ENCODE measurements around the gene GDAP1L1. TPM values are rescaled to one million over a fixed set of nuclear protein-coding genes. Genes with fewer than 3 reads are reported as not detected.

GDAP1L1 gene
- total and polyA plus RNA-seq, 2 donors (not counting 3 experiments of a cell fraction or from before 2014, with no cell fraction given): not detected

- no peaks in the 10 kb centered on the region for H4K20me1 ChIP-seq (replicated peaks; ENCODE audit: control insufficient read depth, extremely low read depth, insufficient read depth, low read length)
- H2AFZ ChIP-seq (ENCODE audit: low read depth, low read length): no peak overlapping the region
- ChIA-PET POLR2A (no interaction called here), CTCF (no interaction called here)
- no peaks in the 10 kb centered on the region for H3K36me3 ChIP-seq (ENCODE audit: control insufficient read depth in 2 of 2, extremely low read depth in 1 of 2, insufficient read depth in 2 of 2, low read length in 2 of 2)
- dilution Hi-C loops (cut with MboI; ENCODE audit: extremely low pct_ligation_motif_present, low sequenced_read_pairs) (no loop called here), intact Hi-C loops (cut with micrococcal nuclease) (no loop called here)
- FAIRE-seq (no peak), DNase-seq (ENCODE audit: low read depth, low spot score) (no peak)
- H3K9ac ChIP-seq (replicated peaks; ENCODE audit: extremely low read depth, insufficient read depth, low read length): no peak overlapping the region
- H3K4me2 ChIP-seq (ENCODE audit: insufficient read depth, low read length): no peak overlapping the region
- H3K9me3 ChIP-seq (replicated peaks; ENCODE audit: control insufficient read depth, insufficient read depth, low read length): no peaks in the 10 kb centered on the region
- no TSS peak for BruUV-seq (replicated peaks)
- H3K9me1 ChIP-seq (replicated peaks; ENCODE audit: control insufficient read depth, extremely low read depth, insufficient read depth, low read length): no peaks in the 10 kb centered on the region
- TF ChIP-seq CTCF (IDR thresholded peaks at IDR 0.05; ENCODE audit: extremely low read depth in 1 of 2, insufficient read depth in 1 of 2, low read depth in 1 of 2, low read length in 2 of 2) (no peak), MYC (IDR thresholded peaks at IDR 0.05; ENCODE audit: low read depth, low read length) (no peak), GATA2 (IDR thresholded peaks at IDR 0.05; ENCODE audit: insufficient read depth, insufficient read length, low read depth, low read length) (no peak), FOS (IDR thresholded peaks at IDR 0.05; ENCODE audit: borderline replicate concordance, insufficient read depth, low read length) (no peak), POLR2A (IDR thresholded peaks at IDR 0.05; ENCODE audit: low read depth, low read length) (no peak)
- H3K4me3 ChIP-seq (replicated peaks in 1 of 3; ENCODE audit: insufficient read depth in 1 of 3, low read depth in 1 of 3, low read length in 3 of 3): no peak overlapping the region
- no peak overlapping the region for H3K27ac ChIP-seq (ENCODE audit: insufficient read depth, low read depth, low read length)
- H3K27me3 ChIP-seq (ENCODE audit: control insufficient read depth in 2 of 2, insufficient read depth in 2 of 2, low read length in 2 of 2): no peaks in the 10 kb centered on the region
- no peaks in the 10 kb centered on the region for H3K79me2 ChIP-seq (ENCODE audit: control insufficient read depth, insufficient read depth, low read length)
- H3K4me1 ChIP-seq (ENCODE audit: control insufficient read depth, extremely low read depth, insufficient read depth, low read length): no peaks in the 10 kb centered on the region
Observed at GRCh38 chr20:44279228-44279627, 32.1 kb downstream of the GDAP1L1 start.

- no peak overlapping the region for H3K9ac ChIP-seq (replicated peaks; ENCODE audit: extremely low read depth, insufficient read depth, low read length)
- no peak overlapping the region for H2AFZ ChIP-seq (ENCODE audit: low read depth, low read length)
- H4K20me1 ChIP-seq (replicated peaks; ENCODE audit: control insufficient read depth, extremely low read depth, insufficient read depth, low read length): no peaks in the 10 kb centered on the region
- no TSS peak for BruUV-seq (replicated peaks)
- POLR2A ChIA-PET: no interaction called here
- H3K27me3 ChIP-seq (ENCODE audit: control insufficient read depth in 2 of 2, insufficient read depth in 2 of 2, low read length in 2 of 2): no peaks in the 10 kb centered on the region
- H3K36me3 ChIP-seq (ENCODE audit: control insufficient read depth in 2 of 2, extremely low read depth in 1 of 2, insufficient read depth in 2 of 2, low read length in 2 of 2): no peaks in the 10 kb centered on the region
- no peak overlapping the region for H3K4me2 ChIP-seq (ENCODE audit: insufficient read depth, low read length)
- FAIRE-seq: no peak
- H3K9me3 ChIP-seq (replicated peaks; ENCODE audit: control insufficient read depth, insufficient read depth, low read length): no peaks in the 10 kb centered on the region
- no peaks in the 10 kb centered on the region for H3K9me1 ChIP-seq (replicated peaks; ENCODE audit: control insufficient read depth, extremely low read depth, insufficient read depth, low read length)
- TF ChIP-seq POLR2A (IDR thresholded peaks at IDR 0.05; ENCODE audit: low read depth, low read length) (no peak), MYC (IDR thresholded peaks at IDR 0.05; ENCODE audit: low read depth, low read length) (no peak), GATA2 (IDR thresholded peaks at IDR 0.05; ENCODE audit: insufficient read depth, insufficient read length, low read depth, low read length) (no peak), FOS (IDR thresholded peaks at IDR 0.05; ENCODE audit: borderline replicate concordance, insufficient read depth, low read length) (no peak), POLR2AphosphoS5 (IDR thresholded peaks at IDR 0.05; ENCODE audit: insufficient read depth, low read depth, low read length) (no peak), EZH2 (IDR thresholded peaks at IDR 0.05; ENCODE audit: borderline replicate concordance, low read depth, low read length, severe bottlenecking) (no peak), MAX (IDR thresholded peaks at IDR 0.05; ENCODE audit: insufficient read depth, insufficient read length) (no peak), JUN (IDR thresholded peaks at IDR 0.05; ENCODE audit: borderline replicate concordance, insufficient read depth, insufficient read length, low read depth) (no peak), CTCF (IDR thresholded peaks at IDR 0.05; ENCODE audit: extremely low read depth in 1 of 2, insufficient read depth in 1 of 2, low read depth in 1 of 2, low read length in 2 of 2) (no peak)
- no peak overlapping the region for H3K27ac ChIP-seq (ENCODE audit: insufficient read depth, low read depth, low read length)
- intact Hi-C loops (cut with micrococcal nuclease) (no loop called here), dilution Hi-C loops (cut with MboI; ENCODE audit: extremely low pct_ligation_motif_present, low sequenced_read_pairs) (no loop called here)
- CTCF ChIA-PET: no interaction called here
- DNase-seq (ENCODE audit: low read depth, low spot score): no peak
- H3K4me3 ChIP-seq (replicated peaks in 1 of 3; ENCODE audit: insufficient read depth in 1 of 3, low read depth in 1 of 3, low read length in 3 of 3): no peak overlapping the region
- no peaks in the 10 kb centered on the region for H3K4me1 ChIP-seq (ENCODE audit: control insufficient read depth, extremely low read depth, insufficient read depth, low read length)
- no peaks in the 10 kb centered on the region for H3K79me2 ChIP-seq (ENCODE audit: control insufficient read depth, insufficient read depth, low read length)
Observed at GRCh38 chr20:44280387-44280786, 33.3 kb downstream of the GDAP1L1 start.
